ENCODE results near the gene GPR173.

GPR173 gene

DNA sequence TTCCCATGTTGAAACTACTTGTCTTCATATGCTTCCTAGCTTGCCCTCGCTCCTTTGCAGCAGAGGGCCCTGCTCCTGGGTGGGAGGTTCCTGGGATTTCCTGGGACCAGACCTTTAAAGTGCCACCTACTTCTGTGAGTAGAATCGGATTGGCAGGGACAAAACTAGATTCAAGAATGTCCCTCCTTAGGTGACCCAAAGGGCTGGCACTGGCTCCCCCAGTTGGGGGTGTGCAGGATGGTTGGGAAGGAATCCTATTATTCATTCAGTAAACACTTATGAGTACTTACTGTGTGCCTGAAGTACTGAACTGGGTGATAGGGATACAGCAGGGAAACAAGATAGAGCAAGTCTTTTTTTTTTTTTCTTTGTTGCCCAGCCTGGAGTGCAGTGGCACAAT lies 42.8 kb downstream of the GPR173 start:
- DNase-seq: no peak

DNA sequence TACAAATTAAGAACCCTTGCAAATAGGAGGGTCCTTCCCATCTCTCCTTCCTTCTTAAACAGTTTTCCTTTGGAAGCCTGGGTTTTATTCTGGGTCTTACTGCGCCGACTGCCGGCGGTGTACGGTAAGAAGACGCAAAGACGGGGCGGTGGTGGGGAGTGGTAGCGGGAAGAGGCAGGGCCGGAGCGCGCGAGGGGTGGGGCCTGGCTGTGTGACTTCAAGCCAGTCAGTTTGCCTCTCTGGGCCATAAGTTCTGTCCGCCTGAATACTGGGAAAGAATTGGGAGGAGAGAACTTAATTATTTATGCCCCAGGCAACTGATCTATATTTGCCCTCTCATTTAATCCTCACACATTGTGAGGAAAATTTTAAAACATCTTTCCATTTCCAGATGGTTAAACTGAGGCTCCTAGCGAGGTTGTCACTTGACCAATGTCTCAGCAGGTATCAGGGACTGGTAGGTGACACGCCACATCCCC lies 44.6 kb downstream of the GPR173 start:
- peak; percentile 73 for DNase-seq

DNA sequence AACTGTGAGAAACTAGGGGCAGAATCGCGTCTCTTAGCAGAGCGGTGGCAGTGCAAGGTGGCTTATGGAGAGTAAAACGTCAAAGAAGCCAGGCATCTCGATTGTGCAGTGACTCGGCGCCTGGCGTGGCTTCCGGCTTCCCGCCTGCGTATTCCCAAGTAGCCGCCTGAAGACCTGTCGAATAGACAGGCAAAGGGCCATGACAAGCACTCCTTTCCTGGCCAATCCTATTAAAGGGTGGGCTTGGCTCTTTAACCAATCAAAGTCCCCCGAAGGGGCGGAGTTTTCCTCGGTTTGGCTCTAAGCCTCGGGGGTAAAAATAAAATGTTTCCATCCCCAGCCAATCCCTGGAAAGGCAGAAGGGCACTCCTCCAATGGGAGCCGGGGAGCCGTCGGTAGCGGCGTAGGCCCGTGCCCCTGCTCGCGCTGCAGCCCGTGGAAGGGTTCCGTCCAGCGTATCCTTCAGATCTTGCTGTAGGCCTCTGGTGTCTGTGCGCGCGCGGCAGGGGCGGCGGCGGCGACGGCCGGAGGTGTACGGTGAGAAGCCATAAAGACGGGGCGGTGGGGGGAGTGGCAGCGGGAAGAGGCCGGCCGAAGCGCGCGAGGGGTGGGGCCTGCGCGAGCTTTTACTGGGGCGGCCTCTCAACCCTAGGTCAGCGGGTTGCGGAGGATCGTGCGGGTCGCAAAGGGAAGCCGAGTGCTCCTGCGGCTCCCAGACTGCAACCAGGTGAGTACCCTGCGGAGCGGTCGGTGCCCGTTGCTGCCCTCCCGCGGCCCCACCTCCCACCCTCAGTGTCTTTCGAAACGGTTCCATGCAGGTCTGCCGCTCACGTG lies 45.4 kb downstream of the GPR173 start, which contains the start of gene KANTR:
TSS of gene KANTR (plus strand) at position 395 of the 834 bp plus-strand sequence. CDS start 30,131 bp downstream, outside the sequence.
- DNase-seq: peak; percentile 93

DNA sequence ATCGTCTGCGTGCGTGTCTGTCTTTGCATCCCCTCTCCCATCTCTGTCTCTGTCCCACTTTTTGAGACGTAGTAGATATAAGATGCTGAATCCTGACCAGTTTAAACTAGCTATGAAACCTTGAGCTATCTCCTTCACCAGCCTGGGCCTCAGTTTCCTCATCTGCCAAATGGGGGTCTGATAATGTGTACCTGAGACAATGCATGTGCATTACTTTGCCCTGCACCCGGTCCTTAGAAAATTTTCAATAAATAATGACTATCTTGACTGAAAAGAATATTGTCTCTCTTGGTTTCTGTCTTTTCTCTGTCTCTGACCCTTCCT lies 46.0 kb downstream of the GPR173 start:
- DNase-seq: no peak

DNA sequence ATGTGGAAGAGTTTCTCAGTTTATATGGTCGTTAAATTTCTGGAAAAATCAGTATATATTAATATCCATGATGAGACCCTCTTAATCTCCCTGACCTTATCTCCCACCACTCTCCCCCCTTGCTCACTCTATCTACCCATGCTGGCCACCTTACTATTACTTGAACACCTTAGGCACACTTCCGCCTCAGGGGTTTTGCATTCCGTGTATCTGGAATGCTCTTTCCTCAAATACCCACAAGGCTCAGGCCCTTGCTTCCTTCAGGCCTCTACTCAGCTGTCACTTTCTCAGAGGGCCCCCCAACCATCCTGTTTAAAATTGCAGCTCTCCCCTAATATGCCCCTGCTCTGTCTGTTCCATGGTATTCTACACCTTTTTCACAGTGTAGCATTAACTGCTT lies 47.2 kb downstream of the GPR173 start:
- no peak for DNase-seq

DNA sequence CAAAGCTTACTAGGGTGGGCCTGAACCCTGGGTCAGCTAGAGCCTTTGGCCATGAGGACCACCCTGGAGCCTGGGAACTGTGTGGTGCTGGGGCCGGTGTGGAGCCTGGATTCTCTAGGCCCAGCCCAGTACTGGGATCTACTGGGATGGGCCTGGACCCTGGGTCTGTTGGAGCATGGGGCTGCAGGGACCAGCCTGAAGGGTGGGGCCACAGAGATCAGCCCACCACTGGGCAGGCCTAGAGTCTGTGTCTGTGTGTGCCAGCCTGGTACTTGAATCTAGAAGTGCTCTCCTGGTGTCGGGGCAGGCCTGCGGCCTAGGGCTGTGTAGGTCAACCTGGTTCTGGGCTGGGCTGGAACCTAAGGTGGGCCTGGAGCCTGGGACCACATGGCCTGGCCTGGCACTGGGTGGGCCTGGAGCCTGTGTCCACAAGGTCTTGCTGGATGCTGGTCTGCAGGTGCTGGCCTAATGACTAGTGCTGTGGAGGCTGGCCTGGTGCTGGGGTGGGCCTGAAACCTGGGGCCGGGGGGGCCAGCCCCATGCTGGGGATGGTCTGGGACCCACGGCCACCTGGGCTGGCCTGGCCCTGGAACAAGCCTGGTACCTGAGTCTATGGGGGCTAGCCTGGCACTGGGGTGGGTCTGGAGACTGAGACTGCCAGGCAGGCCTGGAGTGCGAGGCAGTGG lies 66.4 kb downstream of the GPR173 start:
- DNase-seq: no peak

DNA sequence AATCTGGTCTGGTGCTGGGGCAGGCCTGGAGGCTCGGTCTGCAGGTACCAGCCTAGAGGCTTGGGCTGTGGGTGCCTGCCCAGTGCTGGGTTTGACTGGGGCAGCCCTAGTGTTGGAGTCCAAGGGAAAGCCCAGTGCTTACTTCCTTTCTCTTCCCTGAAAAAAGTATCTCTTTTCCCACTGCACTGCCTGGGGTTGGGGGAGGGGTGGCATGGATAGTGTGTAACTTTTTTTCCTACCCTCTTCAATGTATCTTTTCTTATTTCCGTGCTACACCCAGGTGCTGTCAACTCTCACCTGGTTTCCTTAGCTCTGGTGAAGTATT lies 66.9 kb downstream of the GPR173 start:
- DNase-seq: no peak

DNA sequence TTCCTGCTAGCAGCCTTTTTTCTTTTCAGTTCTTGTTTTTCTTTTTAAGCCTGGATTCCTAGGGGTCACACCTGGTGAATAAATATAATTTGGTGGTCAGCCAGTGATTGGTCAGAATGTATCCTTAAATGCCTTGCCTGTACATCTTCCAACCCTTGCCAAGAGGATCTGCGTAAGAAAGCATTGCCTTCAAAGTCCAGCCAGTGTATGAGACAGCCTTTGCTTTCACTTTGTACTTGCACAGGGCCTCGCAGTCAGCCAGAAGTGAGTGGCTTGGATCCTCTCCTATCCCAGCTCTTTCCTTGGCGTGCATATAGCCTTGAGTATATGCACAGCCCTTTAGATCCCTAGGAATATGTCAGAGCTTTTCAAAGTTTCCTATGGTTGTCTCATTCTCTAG lies 67.5 kb downstream of the GPR173 start:
- DNase-seq: no peak

DNA sequence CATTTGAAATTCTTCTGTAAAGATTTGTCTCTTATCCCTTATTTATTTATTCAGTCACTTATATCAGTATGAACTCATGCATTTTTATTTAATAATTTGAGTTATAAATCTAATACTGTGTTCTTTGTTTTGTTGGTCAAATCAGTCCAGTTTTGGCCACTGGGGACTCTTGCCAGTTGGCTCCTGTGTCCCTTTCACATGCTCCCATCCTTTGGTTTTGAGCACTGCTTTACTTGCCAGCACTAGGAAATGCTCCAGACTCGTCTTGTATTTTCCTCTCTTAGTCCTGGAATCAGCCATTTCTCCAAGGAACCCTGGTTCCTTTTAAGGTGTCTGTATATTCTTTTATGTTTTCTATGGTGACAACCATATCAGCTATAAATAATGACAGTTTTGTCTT lies 73.4 kb downstream of the GPR173 start:
- DNase-seq: no peak

DNA sequence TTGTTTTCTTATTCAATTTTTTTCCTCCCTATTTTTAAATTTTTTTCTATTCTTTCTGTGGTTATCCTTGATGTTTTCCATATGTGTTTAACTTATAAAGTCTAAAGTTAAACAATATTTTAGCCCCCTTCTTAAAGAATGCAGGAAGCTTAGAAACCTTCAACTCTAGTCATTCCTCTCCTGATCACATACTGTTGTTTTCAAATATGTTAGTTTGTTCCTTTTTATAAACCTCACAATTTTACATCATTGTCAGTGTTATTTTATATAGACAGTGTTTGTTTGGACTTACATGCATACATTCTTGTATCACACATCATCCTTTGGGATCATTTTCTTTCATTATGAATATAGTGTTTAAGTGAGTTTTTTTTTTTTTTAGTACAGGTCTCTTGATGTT lies 76.9 kb downstream of the GPR173 start:
- no peak for DNase-seq

DNA sequence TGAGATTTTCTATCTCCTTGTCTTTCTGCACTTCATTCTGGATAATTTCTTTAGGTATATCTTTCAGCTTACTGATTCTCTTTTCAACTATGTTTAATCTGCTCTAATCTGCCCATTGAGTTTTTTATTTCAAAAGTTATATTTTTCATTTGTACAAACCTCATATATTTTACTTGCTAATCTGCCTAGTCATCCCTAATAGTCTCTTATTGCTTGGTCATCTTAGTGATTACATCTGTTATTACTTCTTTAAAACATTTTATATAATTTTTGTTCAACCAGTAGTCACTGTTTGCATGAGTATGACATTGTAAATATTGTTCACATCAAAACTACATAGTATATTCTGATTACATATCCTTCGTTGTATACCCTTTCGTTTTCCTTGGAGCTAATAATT lies 77.8 kb downstream of the GPR173 start:
- no peak for DNase-seq

DNA sequence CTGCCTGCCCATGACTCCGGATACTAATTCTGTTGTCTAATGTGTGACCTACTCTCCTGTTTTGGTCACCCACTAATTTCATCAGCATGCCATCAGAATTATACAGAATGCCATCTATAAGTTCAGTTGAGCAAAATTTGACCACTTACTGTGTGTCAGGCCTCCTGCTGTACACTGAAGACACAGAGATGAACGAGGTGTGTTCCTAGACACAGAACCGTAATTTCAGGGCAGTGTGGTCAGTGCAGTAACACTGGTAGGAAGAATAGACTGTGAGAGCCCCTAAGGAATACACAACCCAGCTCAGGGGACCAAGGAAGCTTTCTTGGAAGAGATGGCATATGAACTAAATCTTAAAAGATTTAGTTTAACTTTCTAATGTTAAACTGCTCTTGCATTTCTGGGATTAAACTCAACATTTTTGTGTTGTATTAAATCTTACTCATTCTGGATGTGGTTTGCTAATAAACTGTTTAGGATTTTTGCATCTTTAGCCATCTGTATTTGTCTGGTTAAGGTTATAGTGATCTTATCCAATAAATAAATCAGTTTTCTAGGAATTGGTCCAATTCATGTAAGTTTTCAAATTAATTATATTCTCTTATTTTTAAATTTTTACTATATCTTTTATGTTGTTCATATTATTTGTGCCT lies 79.6 kb downstream of the GPR173 start:
- peak; percentile 23 for DNase-seq

Measured in EL (cell line).